ENCODE results near the gene SLC2A4.

GRCh38 chr17:7233701-7234082, 47.8 kb upstream of the SLC2A4 start:
- TF ChIP-seq CTCF (IDR thresholded peaks at IDR 0.05) (no peak), POLR2A (IDR thresholded peaks at IDR 0.05) (no peak)
